ENCODE data around the gene RSPRY1. TPM values are rescaled to one million over a fixed set of nuclear protein-coding genes. Genes with fewer than 3 reads are reported as not detected.

Gene RSPRY1
- total and polyA plus RNA-seq, 2 donors (not counting 1 experiment from before 2014, with no cell fraction given) = 36.5 to 51.9 TPM

DNA sequence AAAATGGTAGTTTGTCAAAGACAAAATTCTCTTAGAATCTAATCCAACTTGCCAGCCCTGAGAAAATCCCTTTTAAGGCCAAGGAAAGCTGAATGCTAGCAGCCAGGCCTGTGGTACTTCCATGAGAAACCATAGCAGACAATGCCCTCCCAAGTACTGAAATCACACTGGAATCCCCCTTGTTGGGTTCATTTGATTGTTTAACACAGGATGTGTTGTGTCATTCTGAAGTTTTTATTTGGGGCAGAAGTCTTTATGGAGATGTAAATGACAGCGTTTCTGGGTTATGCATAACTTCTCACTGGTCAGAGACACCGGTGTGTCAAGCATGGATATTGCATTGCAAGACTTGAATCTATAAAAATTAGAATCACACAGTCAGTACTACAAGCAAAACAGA is 53.0 kb downstream of the RSPRY1 start:
- no peak overlapping the region for H2AFZ ChIP-seq (ENCODE audit: low read length)
- H3K27ac ChIP-seq (ENCODE audit: insufficient read depth, low read length) = no peak overlapping the region
- H3K36me3 ChIP-seq (ENCODE audit: control insufficient read depth, insufficient read depth, low read length) = peaks cover 3% of the 10 kb centered on the region

DNA sequence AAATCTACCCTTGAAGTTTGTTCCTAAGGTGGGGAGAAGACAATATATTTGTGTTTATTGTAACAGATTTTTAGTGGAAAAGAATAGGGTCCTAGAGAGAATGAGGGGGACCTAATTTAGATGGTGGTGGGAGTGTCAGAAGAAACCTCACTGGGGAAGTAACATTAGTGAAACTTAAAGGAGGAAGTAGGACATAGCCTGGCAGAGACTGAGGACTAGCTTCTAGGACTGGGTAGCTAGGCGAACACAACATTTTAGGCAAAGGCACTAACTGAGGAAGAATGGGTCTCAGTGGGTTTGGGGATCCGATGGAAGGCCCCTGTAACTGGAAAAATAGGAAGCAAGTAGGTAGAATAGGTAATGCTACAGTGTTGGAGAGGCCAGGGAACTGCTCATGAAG is 54.7 kb downstream of the RSPRY1 start:
- H3K4me3 ChIP-seq (replicated peaks in 1 of 4; ENCODE audit: control extremely low read depth in 1 of 4, insufficient read depth in 1 of 4, low read depth in 3 of 4, low read length in 4 of 4) = no peak overlapping the region
- peaks cover 3% of the 10 kb centered on the region for H3K36me3 ChIP-seq (ENCODE audit: control insufficient read depth, insufficient read depth, low read length)
- H3K4me2 ChIP-seq (ENCODE audit: extremely low read depth, insufficient read depth, low read length) = no peak overlapping the region
- H2AFZ ChIP-seq (ENCODE audit: low read length) = no peak overlapping the region
- no peak for TF ChIP-seq EZH2 (IDR thresholded peaks at IDR 0.05; ENCODE audit: low read length, missing control alignments)
- TF ChIP-seq, protein P1, sequence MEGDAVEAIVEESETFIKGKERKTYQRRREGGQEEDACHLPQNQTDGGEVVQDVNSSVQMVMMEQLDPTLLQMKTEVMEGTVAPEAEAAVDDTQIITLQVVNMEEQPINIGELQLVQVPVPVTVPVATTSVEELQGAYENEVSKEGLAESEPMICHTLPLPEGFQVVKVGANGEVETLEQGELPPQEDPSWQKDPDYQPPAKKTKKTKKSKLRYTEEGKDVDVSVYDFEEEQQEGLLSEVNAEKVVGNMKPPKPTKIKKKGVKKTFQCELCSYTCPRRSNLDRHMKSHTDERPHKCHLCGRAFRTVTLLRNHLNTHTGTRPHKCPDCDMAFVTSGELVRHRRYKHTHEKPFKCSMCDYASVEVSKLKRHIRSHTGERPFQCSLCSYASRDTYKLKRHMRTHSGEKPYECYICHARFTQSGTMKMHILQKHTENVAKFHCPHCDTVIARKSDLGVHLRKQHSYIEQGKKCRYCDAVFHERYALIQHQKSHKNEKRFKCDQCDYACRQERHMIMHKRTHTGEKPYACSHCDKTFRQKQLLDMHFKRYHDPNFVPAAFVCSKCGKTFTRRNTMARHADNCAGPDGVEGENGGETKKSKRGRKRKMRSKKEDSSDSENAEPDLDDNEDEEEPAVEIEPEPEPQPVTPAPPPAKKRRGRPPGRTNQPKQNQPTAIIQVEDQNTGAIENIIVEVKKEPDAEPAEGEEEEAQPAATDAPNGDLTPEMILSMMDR (conservative IDR thresholded peaks at IDR 0.05 in 1 of 2, IDR thresholded peaks at IDR 0.05 in 1 of 2; ENCODE audit: low read depth in 1 of 2, low read length in 2 of 2) = no peak
- DNase-seq (ENCODE audit: low read depth in 2 of 2) = no peak
- H4K20me1 ChIP-seq (ENCODE audit: control insufficient read depth, extremely low read depth, insufficient read depth, low read length) = no peaks in the 10 kb centered on the region
- H3K27me3 ChIP-seq (ENCODE audit: control insufficient read depth, insufficient read depth, low read length) = no peaks in the 10 kb centered on the region
- H3K79me2 ChIP-seq (ENCODE audit: control insufficient read depth, insufficient read depth, low read length) = peaks cover 4% of the 10 kb centered on the region
- no peaks in the 10 kb centered on the region for H3K4me1 ChIP-seq (ENCODE audit: control insufficient read depth, extremely low read depth, insufficient read depth, low read length)
- no peak overlapping the region for H3K9ac ChIP-seq (ENCODE audit: insufficient read depth, low read length)
- H3K9me3 ChIP-seq (ENCODE audit: control insufficient read depth, insufficient read depth, low read depth, low read length) = no peaks in the 10 kb centered on the region
- H3K27ac ChIP-seq (ENCODE audit: insufficient read depth, low read length) = no peak overlapping the region

More for the DNA sequence above, 53.0 kb downstream of the RSPRY1 start:
- no peak for DNase-seq (ENCODE audit: low read depth in 2 of 2)
- Histone ChIP-seq H3K9ac (ENCODE audit: insufficient read depth, low read length) (no peak overlapping the region), H3K4me1 (ENCODE audit: control insufficient read depth, extremely low read depth, insufficient read depth, low read length) (no peaks in the 10 kb centered on the region), H4K20me1 (ENCODE audit: control insufficient read depth, extremely low read depth, insufficient read depth, low read length) (no peaks in the 10 kb centered on the region), H3K27me3 (ENCODE audit: control insufficient read depth, insufficient read depth, low read length) (no peaks in the 10 kb centered on the region), H3K79me2 (ENCODE audit: control insufficient read depth, insufficient read depth, low read length) (no peaks in the 10 kb centered on the region), H3K9me3 (ENCODE audit: control insufficient read depth, insufficient read depth, low read depth, low read length) (no peaks in the 10 kb centered on the region), H3K4me3 (replicated peaks in 1 of 4; ENCODE audit: control extremely low read depth in 1 of 4, insufficient read depth in 1 of 4, low read depth in 3 of 4, low read length in 4 of 4) (no peak overlapping the region), H3K4me2 (ENCODE audit: extremely low read depth, insufficient read depth, low read length) (no peak overlapping the region)
- TF ChIP-seq, protein P1 (conservative IDR thresholded peaks at IDR 0.05 in 1 of 2, IDR thresholded peaks at IDR 0.05 in 1 of 2; ENCODE audit: low read depth in 1 of 2, low read length in 2 of 2) = no peak
- no peak for TF ChIP-seq EZH2 (IDR thresholded peaks at IDR 0.05; ENCODE audit: low read length, missing control alignments)

DNA sequence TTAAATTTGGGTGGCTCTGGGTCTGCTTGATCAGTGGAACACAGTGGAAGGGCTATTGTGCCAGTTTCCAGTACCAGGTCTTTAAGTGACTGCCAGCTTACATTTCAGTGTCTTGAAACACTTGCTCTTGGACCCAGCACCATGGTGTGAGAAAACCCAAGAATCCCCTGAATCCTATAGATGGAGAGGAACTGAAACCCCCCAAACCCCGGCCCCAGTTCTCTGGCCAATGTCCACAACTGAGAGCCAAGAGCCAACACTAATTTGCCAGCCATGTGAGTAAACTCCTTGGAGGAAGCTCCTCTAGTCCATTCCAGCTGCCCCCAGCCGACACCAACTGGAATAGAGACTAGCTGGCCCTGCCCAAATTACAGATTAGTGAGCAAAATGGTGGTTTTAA is 56.5 kb downstream of the RSPRY1 start:
- no peaks in the 10 kb centered on the region for H3K9me3 ChIP-seq (ENCODE audit: control insufficient read depth, insufficient read depth, low read depth, low read length)
- H3K9ac ChIP-seq (ENCODE audit: insufficient read depth, low read length) = no peak overlapping the region
- no peak overlapping the region for H3K4me3 ChIP-seq (replicated peaks in 1 of 4; ENCODE audit: control extremely low read depth in 1 of 4, insufficient read depth in 1 of 4, low read depth in 3 of 4, low read length in 4 of 4)
- H3K79me2 ChIP-seq (ENCODE audit: control insufficient read depth, insufficient read depth, low read length) = peaks cover 12% of the 10 kb centered on the region
- H3K27ac ChIP-seq (ENCODE audit: insufficient read depth, low read length) = no peak overlapping the region
- no peak overlapping the region for H3K4me2 ChIP-seq (ENCODE audit: extremely low read depth, insufficient read depth, low read length)
- H3K4me1 ChIP-seq (ENCODE audit: control insufficient read depth, extremely low read depth, insufficient read depth, low read length) = peaks cover 3% of the 10 kb centered on the region
- no peaks in the 10 kb centered on the region for H4K20me1 ChIP-seq (ENCODE audit: control insufficient read depth, extremely low read depth, insufficient read depth, low read length)
- DNase-seq (ENCODE audit: low read depth in 2 of 2) = no peak
- H3K36me3 ChIP-seq (ENCODE audit: control insufficient read depth, insufficient read depth, low read length) = peaks cover 5% of the 10 kb centered on the region
- H3K27me3 ChIP-seq (ENCODE audit: control insufficient read depth, insufficient read depth, low read length) = no peaks in the 10 kb centered on the region
- no peak overlapping the region for H2AFZ ChIP-seq (ENCODE audit: low read length)
- TF ChIP-seq, protein P1 (conservative IDR thresholded peaks at IDR 0.05 in 1 of 2, IDR thresholded peaks at IDR 0.05 in 1 of 2; ENCODE audit: low read depth in 1 of 2, low read length in 2 of 2) = no peak
- TF ChIP-seq EZH2 (IDR thresholded peaks at IDR 0.05; ENCODE audit: low read length, missing control alignments) = no peak

Measured in fibroblast of lung (primary cell).